ENCODE data around the gene VGLL3. TPM values are rescaled to one million over a fixed set of nuclear protein-coding genes. Genes with fewer than 3 reads are reported as not detected.

VGLL3 gene
- total and polyA plus RNA-seq, 7 experiments from 2014 or later, result 0.03 to 0.07 TPM; not detected in 5

DNA sequence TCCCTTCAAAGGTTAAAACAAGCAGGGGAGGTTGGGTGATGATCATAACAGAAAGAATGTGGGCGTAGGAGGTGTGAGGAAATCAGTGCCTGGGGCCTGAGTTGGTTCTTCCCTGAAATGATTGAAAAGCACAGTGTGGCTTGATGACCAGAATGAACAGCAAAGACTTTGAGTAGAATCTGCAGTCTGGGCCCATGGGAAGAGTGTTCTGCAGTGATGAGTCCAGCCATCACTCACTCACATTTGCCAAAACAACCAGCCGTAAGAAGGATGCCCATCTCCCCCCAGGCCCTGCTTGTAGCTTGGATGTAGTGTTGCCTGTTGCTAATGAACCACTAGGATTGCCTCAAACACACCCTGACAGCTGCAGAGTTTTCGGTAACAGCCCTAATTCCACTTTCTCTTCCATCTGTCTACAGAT lies 67.9 kb downstream of the VGLL3 start:
- no peaks in the 10 kb centered on the region for H3K36me3 ChIP-seq (ENCODE audit: control insufficient read depth in 2 of 3, insufficient read depth in 3 of 3, low read length in 3 of 3)
- DNase-seq, result no peak
- no peaks in the 10 kb centered on the region for H3K9me3 ChIP-seq (ENCODE audit: control insufficient read depth in 2 of 3, low read length in 3 of 3)
- Mint-ChIP-seq H3K4me1 (no peaks in the 10 kb centered on the region), H3K27ac (no peak overlapping the region), H3K9me3 (peaks cover 0 to 15% (median 5%) of the 10 kb centered on the region in 11 donors), H3K27me3 (no peaks in the 10 kb centered on the region), H3K36me3 (no peaks in the 10 kb centered on the region), H3K4me3 (no peak overlapping the region)
- no peak for ATAC-seq
- intact Hi-C loops (cut with micrococcal nuclease), result no loop called here
- no peaks in the 10 kb centered on the region for H3K4me1 ChIP-seq (ENCODE audit: control insufficient read depth in 2 of 2, insufficient read depth in 2 of 2, low read length in 2 of 2)
- H3K27ac ChIP-seq (ENCODE audit: low read depth, low read length), result no peak overlapping the region
- no peaks in the 10 kb centered on the region for H3K27me3 ChIP-seq (ENCODE audit: control insufficient read depth in 2 of 2, insufficient read depth in 2 of 2, low read length in 2 of 2)
- POLR2A ChIA-PET, result no interaction called here
- H3K4me3 ChIP-seq (ENCODE audit: low read length), result no peak overlapping the region
- CTCF ChIA-PET, result no interaction called here

DNA sequence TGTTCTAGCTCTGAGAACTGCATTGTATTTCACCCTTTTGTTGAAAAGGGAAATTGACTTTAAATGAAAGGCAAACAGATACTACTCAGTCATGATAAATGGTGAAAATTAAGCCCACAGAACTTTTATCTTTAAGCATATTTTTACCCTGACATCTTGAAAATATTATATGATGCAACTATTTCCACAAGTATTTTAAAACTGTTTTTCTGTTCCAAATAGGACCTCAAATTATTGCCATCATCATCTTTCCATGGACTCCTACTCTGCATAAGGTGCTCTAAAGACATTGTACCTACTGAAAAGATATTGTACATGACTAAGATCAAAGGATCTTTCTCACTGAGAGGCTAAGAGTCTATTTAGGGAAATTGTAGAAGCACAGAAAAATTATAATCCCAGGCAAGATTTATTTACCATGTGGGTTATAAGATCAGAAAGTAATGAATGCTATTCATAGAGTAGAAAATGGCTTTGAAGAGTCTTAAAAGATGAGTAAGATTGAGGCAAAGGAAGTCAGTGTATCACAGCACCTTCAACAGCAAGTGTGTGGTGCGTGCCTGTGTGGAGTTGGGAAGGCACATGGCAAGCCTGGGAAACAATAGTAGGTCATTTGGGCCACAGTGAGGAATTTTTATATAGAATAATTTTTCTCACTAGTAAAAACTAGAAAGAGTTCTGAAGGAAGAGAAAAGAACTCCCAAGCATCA lies 68.8 kb downstream of the VGLL3 start:
- no peaks in the 10 kb centered on the region for H3K36me3 ChIP-seq (ENCODE audit: control insufficient read depth in 2 of 3, insufficient read depth in 3 of 3, low read length in 3 of 3)
- H3K27ac Mint-ChIP-seq, result no peak overlapping the region
- no peak overlapping the region for H3K4me3 Mint-ChIP-seq
- ChIA-PET POLR2A (no interaction called here), CTCF (no interaction called here)
- H3K27ac ChIP-seq (ENCODE audit: low read depth, low read length), result no peak overlapping the region
- no peaks in the 10 kb centered on the region for H3K27me3 ChIP-seq (ENCODE audit: control insufficient read depth in 2 of 2, insufficient read depth in 2 of 2, low read length in 2 of 2)
- H3K36me3 Mint-ChIP-seq, result no peaks in the 10 kb centered on the region
- DNase-seq (no peak), ATAC-seq (no peak)
- no peaks in the 10 kb centered on the region for H3K27me3 Mint-ChIP-seq
- no peaks in the 10 kb centered on the region for H3K9me3 ChIP-seq (ENCODE audit: control insufficient read depth in 2 of 3, low read length in 3 of 3)
- H3K4me3 ChIP-seq (ENCODE audit: low read length), result no peak overlapping the region
- no peaks in the 10 kb centered on the region for H3K4me1 ChIP-seq (ENCODE audit: control insufficient read depth in 2 of 2, insufficient read depth in 2 of 2, low read length in 2 of 2)
- no peaks in the 10 kb centered on the region for H3K4me1 Mint-ChIP-seq
- H3K9me3 Mint-ChIP-seq, result peaks cover 0 to 15% (median 5%) of the 10 kb centered on the region in 11 donors
- intact Hi-C loops (cut with micrococcal nuclease), result no loop called here

- Histone ChIP-seq H3K27ac (ENCODE audit: low read depth, low read length) (no peak overlapping the region), H3K4me3 (ENCODE audit: low read length) (no peak overlapping the region), H3K4me1 (ENCODE audit: control insufficient read depth in 2 of 2, insufficient read depth in 2 of 2, low read length in 2 of 2) (no peaks in the 10 kb centered on the region), H3K27me3 (ENCODE audit: control insufficient read depth in 2 of 2, insufficient read depth in 2 of 2, low read length in 2 of 2) (no peaks in the 10 kb centered on the region), H3K36me3 (ENCODE audit: control insufficient read depth in 2 of 3, insufficient read depth in 3 of 3, low read length in 3 of 3) (no peaks in the 10 kb centered on the region), H3K9me3 (ENCODE audit: control insufficient read depth in 2 of 3, low read length in 3 of 3) (no peaks in the 10 kb centered on the region)
- no peak for DNase-seq
- Mint-ChIP-seq H3K36me3 (no peaks in the 10 kb centered on the region), H3K27ac (no peak overlapping the region), H3K9me3 (peaks cover 0 to 13% (median 3%) of the 10 kb centered on the region in 11 donors), H3K4me1 (no peaks in the 10 kb centered on the region), H3K4me3 (no peak overlapping the region), H3K27me3 (no peaks in the 10 kb centered on the region)
- intact Hi-C loops (cut with micrococcal nuclease), result no loop called here
- CTCF ChIA-PET, result no interaction called here
- POLR2A ChIA-PET, result no interaction called here
- no peak for ATAC-seq
Measured at GRCh38 chr3:86914670-86915069, 76.3 kb downstream of the VGLL3 start.

GRCh38 chr3:86913160-86913559 lies 77.8 kb downstream of the VGLL3 start:
- no peaks in the 10 kb centered on the region for H3K4me1 ChIP-seq (ENCODE audit: control insufficient read depth in 2 of 2, insufficient read depth in 2 of 2, low read length in 2 of 2)
- DNase-seq, result no peak
- Mint-ChIP-seq H3K9me3 (peaks cover 0 to 6% (median 0%) of the 10 kb centered on the region in 11 donors), H3K4me1 (no peaks in the 10 kb centered on the region), H3K27ac (no peak overlapping the region), H3K36me3 (no peaks in the 10 kb centered on the region), H3K4me3 (no peak overlapping the region), H3K27me3 (no peaks in the 10 kb centered on the region)
- no peaks in the 10 kb centered on the region for H3K9me3 ChIP-seq (ENCODE audit: control insufficient read depth in 2 of 3, low read length in 3 of 3)
- H3K36me3 ChIP-seq (ENCODE audit: control insufficient read depth in 2 of 3, insufficient read depth in 3 of 3, low read length in 3 of 3), result no peaks in the 10 kb centered on the region
- intact Hi-C loops (cut with micrococcal nuclease), result no loop called here
- no peak overlapping the region for H3K4me3 ChIP-seq (ENCODE audit: low read length)
- no peak overlapping the region for H3K27ac ChIP-seq (ENCODE audit: low read depth, low read length)
- H3K27me3 ChIP-seq (ENCODE audit: control insufficient read depth in 2 of 2, insufficient read depth in 2 of 2, low read length in 2 of 2), result no peaks in the 10 kb centered on the region
- CTCF ChIA-PET, result no interaction called here
- POLR2A ChIA-PET, result no interaction called here
- ATAC-seq, result no peak

DNA sequence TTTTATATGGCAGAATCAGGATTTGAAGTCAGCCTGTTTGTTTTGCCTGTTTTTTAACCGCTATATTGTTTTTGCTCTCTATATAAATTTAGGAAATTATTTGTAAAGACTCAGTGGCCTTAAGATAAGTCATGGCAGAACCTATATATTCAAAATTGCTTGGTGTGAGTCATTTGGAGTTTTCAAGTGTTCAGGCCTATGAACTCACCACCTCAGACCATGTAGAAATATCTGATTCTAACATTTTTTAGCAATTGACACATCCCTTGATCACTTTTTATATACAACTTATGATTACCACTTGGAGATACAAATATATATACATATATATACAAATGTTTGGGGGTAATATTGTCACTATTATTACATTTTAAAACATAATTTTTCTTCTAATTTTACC lies 95.7 kb downstream of the VGLL3 start:
- Histone ChIP-seq H3K4me3 (ENCODE audit: low read length) (no peak overlapping the region), H3K36me3 (ENCODE audit: control insufficient read depth in 2 of 3, insufficient read depth in 3 of 3, low read length in 3 of 3) (no peaks in the 10 kb centered on the region), H3K27ac (ENCODE audit: low read depth, low read length) (no peak overlapping the region), H3K4me1 (ENCODE audit: control insufficient read depth in 2 of 2, insufficient read depth in 2 of 2, low read length in 2 of 2) (no peaks in the 10 kb centered on the region), H3K27me3 (ENCODE audit: control insufficient read depth in 2 of 2, insufficient read depth in 2 of 2, low read length in 2 of 2) (no peaks in the 10 kb centered on the region), H3K9me3 (ENCODE audit: control insufficient read depth in 2 of 3, low read length in 3 of 3) (no peaks in the 10 kb centered on the region)
- Mint-ChIP-seq H3K4me3 (no peak overlapping the region), H3K36me3 (no peaks in the 10 kb centered on the region), H3K27ac (no peak overlapping the region), H3K27me3 (no peaks in the 10 kb centered on the region), H3K4me1 (no peaks in the 10 kb centered on the region), H3K9me3 (peaks cover 0 to 3% (median 0%) of the 10 kb centered on the region in 11 donors)
- ATAC-seq, result no peak
- DNase-seq, result no peak
- POLR2A ChIA-PET, result no interaction called here
- intact Hi-C loops (cut with micrococcal nuclease), result no loop called here
- CTCF ChIA-PET, result no interaction called here

DNA sequence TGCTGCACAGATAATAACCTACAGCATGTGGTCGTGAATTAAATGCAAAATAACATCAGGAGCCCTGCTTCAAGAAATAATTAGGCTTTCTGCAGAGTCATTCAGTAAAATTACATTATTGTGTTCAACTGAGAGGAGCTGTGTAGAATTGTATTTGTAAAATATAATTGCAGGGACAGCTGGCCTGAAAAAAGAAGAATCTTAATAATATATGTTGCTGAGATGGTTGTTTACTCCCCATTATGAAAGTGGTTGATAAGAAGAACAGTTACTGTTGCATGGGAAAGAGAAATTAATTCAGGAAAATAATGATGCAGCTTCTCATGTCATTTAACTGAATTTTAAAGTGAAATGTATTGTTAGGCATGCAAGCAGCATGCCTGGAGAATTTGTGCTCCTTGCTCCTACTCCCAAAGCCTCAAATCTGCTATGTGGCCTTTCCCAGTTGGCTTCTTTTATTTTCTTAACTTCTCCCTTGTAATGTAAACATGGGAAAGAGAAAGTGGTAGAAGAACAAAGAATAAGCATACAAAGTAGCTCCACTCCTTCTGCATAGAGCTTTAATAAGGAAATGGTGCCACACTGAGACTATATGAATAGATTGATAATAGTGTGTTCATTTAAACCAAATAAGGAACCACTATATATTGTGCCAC lies 100.1 kb downstream of the VGLL3 start:
- no peaks in the 10 kb centered on the region for H3K27me3 ChIP-seq (ENCODE audit: control insufficient read depth in 2 of 2, insufficient read depth in 2 of 2, low read length in 2 of 2)
- ATAC-seq (no peak), DNase-seq (no peak)
- Mint-ChIP-seq H3K27me3 (no peaks in the 10 kb centered on the region), H3K36me3 (no peaks in the 10 kb centered on the region), H3K27ac (no peak overlapping the region), H3K9me3 (peaks cover 0 to 3% (median 0%) of the 10 kb centered on the region in 11 donors), H3K4me1 (no peaks in the 10 kb centered on the region), H3K4me3 (no peak overlapping the region)
- H3K4me1 ChIP-seq (ENCODE audit: control insufficient read depth in 2 of 2, insufficient read depth in 2 of 2, low read length in 2 of 2), result no peaks in the 10 kb centered on the region
- no peak overlapping the region for H3K27ac ChIP-seq (ENCODE audit: low read depth, low read length)
- POLR2A ChIA-PET, result no interaction called here
- no peaks in the 10 kb centered on the region for H3K9me3 ChIP-seq (ENCODE audit: control insufficient read depth in 2 of 3, low read length in 3 of 3)
- H3K36me3 ChIP-seq (ENCODE audit: control insufficient read depth in 2 of 3, insufficient read depth in 3 of 3, low read length in 3 of 3), result no peaks in the 10 kb centered on the region
- intact Hi-C loops (cut with micrococcal nuclease), result no loop called here
- CTCF ChIA-PET, result no interaction called here
- no peak overlapping the region for H3K4me3 ChIP-seq (ENCODE audit: low read length)
